ENCODE measurements around the gene ABLIM1. TPM values are rescaled to one million over a fixed set of nuclear protein-coding genes. Genes with fewer than 3 reads are reported as not detected.

The ABLIM1 gene
- total RNA-seq, 2 experiments from 2014 or later = 137 to 149 TPM

DNA sequence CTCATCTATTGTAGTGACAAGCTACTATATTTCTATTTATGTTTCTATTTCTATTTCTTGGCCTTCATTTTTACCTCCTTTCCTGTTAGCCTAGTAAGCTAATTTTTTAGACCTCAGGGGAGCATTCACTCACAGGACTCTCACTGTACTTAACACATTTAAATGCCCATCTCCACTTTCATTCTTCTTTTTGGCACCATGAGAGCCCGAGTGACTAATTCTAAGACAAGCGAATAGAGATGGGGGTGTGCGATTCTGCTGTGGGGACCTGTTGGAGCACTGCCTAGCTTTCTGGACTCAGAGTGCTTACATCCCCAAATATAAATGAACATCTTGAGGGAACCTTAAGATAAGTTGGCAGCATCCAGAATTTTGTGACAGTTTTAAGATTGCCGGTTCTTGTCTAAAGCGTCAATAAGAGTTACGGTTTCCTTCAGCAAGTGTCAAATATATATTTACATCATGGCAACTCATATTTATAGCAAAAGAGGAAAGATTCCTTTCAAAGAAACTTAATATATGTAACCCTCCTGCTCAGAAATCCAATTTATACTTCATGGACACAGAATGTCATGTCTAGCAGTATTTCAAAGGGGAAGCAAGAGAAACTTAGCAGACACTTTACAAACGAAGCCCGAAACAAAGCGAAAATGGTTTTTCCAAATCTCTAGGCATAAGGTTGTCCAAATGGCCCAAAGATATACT, 199.7 kb downstream of the ABLIM1 start:
- ATAC-seq (ENCODE audit: low read depth) (no peak), DNase-seq (no peak)
- H3K9me3 Mint-ChIP-seq = no peaks in the 10 kb centered on the region
- H3K36me3 Mint-ChIP-seq = peaks cover 18% of the 10 kb centered on the region
- H3K4me3 Mint-ChIP-seq = no peak overlapping the region
- H3K4me1 Mint-ChIP-seq = peaks cover 6% of the 10 kb centered on the region
- no peak overlapping the region for H3K27ac Mint-ChIP-seq
- H3K27me3 Mint-ChIP-seq = no peaks in the 10 kb centered on the region
- POLR2A ChIA-PET = interaction anchor here (1.1 kb wide), 1 partner anchor 154 kb away, joined by 4 read pairs; no protein-coding TSS in a partner anchor

DNA sequence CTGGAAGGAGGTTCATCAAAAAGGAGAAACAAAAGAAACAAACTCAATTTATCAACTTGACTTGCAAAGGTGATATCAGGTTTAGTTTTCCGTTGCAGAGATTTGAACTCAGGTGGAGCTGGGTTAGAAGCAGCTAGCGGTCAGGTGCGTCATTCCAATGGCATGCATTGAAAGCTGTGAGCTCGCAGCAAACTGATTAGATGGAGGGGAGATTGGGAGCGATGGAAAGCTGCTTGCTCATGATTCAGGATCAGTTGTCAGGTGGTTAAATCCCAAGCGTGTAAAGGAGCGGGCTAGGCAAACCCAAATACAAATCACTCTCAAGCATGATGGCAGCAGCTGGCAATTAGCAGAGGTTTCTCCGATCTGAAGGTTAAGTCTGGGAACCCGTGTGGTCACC, 204.5 kb downstream of the ABLIM1 start:
- DNase-seq (no peak), ATAC-seq (ENCODE audit: low read depth) (no peak)
- no peaks in the 10 kb centered on the region for H3K9me3 Mint-ChIP-seq
- H3K27me3 Mint-ChIP-seq = no peaks in the 10 kb centered on the region
- H3K4me3 Mint-ChIP-seq = no peak overlapping the region
- peaks cover 25% of the 10 kb centered on the region for H3K36me3 Mint-ChIP-seq
- no peaks in the 10 kb centered on the region for H3K4me1 Mint-ChIP-seq
- no peak overlapping the region for H3K27ac Mint-ChIP-seq
- POLR2A ChIA-PET = no interaction called here

DNA sequence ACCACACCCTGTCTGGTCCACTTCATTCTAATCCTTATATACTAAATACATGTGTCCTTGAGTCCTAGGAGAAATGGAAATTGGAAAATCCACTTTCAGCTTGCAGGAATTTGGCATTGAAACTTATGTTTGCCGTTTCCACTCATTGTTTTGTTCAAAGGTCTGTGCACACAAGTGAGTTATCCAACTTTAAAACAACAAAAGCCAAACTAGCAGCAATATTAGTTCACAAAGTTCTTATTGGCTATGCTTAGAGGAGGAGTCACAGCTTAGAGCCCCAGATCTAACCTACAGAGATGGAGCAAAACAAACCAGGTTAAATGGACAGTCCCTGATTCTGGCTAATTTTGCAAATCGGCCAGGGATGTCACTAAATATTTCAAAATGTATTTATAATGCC, 209.2 kb downstream of the ABLIM1 start:
- Mint-ChIP-seq H3K27me3 (no peaks in the 10 kb centered on the region), H3K4me1 (no peaks in the 10 kb centered on the region), H3K27ac (no peak overlapping the region), H3K4me3 (no peak overlapping the region), H3K36me3 (peaks cover 33% of the 10 kb centered on the region), H3K9me3 (no peaks in the 10 kb centered on the region)
- POLR2A ChIA-PET = no interaction called here
- no peak for DNase-seq
- no peak for ATAC-seq (ENCODE audit: low read depth)

DNA sequence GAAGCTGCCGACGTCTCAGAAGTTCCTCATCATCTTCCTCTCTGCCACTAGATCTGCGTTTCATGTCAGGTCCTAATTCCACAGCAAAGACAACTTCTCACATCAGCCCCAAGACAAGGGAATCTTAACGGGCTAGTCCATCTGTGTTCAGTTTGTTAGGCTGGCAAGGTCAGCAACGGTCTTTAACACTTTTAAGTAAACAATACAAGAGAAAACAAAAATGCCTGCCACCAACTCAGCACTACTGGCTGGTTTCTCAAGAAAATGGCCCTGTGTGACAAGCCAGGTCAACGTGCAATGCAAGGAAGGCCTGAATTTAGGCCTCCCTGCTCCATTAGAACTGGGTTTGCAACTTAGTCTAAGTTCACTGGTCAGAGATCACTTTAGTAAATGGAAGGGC, 212.7 kb downstream of the ABLIM1 start:
- H3K36me3 Mint-ChIP-seq = peaks cover 23% of the 10 kb centered on the region
- POLR2A ChIA-PET = no interaction called here
- no peak overlapping the region for H3K27ac Mint-ChIP-seq
- no peaks in the 10 kb centered on the region for H3K27me3 Mint-ChIP-seq
- H3K9me3 Mint-ChIP-seq = no peaks in the 10 kb centered on the region
- DNase-seq (no peak), ATAC-seq (ENCODE audit: low read depth) (no peak)
- H3K4me3 Mint-ChIP-seq = no peak overlapping the region
- no peaks in the 10 kb centered on the region for H3K4me1 Mint-ChIP-seq

- Mint-ChIP-seq H3K27me3 (no peaks in the 10 kb centered on the region), H3K4me1 (no peaks in the 10 kb centered on the region), H3K4me3 (no peak overlapping the region), H3K9me3 (no peaks in the 10 kb centered on the region), H3K36me3 (peaks cover 25% of the 10 kb centered on the region), H3K27ac (peak overlapping the region; percentile 40)
- ATAC-seq (ENCODE audit: low read depth) = no peak
- POLR2A ChIA-PET = no interaction called here
- no peak for DNase-seq
Measured at GRCh38 chr10:114444819-114445218, 213.3 kb downstream of the ABLIM1 start.

DNA sequence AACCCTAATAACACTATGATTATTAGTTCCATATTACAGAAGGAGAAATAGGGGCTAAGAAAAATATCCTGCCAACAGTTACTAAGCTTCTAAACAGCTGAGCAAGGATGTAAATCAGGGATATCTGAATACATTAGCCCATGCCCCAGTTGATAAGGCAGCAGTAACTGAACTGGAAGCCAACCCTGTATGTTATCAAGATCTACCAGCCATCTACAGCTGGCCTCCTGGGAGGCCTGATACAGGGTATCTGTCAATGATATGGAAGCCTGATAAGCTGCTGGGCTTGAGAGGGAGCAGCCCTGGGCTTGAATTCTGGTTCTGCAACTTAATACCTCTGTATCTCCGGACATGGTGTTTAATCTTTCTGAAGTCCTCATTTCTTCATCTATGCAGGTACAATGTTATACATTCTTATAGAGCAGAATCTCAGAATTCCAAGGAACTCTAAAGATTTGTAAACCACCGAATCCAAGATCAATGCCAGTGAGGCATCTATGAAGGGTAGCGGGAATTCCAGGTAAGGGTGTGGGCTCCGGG, 215.9 kb downstream of the ABLIM1 start:
- H3K4me3 Mint-ChIP-seq = no peak overlapping the region
- peaks cover 32% of the 10 kb centered on the region for H3K36me3 Mint-ChIP-seq
- H3K4me1 Mint-ChIP-seq = no peaks in the 10 kb centered on the region
- H3K9me3 Mint-ChIP-seq = no peaks in the 10 kb centered on the region
- no peaks in the 10 kb centered on the region for H3K27me3 Mint-ChIP-seq
- H3K27ac Mint-ChIP-seq = no peak overlapping the region
- no peak for ATAC-seq (ENCODE audit: low read depth)
- no peak for DNase-seq
- POLR2A ChIA-PET = no interaction called here

DNA sequence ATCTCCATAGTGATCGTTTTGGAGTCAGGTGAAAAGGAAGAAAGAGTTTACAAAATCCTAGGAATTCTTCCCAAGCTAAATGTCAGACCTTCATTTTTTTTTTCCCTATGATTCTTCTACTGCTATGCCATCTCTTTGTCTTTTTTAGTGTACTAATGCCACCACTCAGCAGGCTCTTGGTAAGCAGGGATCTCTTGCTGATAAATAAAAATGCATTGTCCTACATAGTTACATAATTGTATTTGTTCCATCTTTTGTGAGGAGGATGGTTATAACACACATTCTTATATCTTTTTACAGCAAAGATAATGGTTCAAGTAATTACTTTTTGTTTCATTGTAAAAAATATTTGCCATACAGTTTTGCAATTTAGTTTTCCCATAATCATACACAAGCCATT, 217.0 kb downstream of the ABLIM1 start:
- DNase-seq (no peak), ATAC-seq (ENCODE audit: low read depth) (no peak)
- Mint-ChIP-seq H3K27me3 (no peaks in the 10 kb centered on the region), H3K4me3 (no peak overlapping the region), H3K27ac (no peak overlapping the region), H3K36me3 (peaks cover 34% of the 10 kb centered on the region), H3K4me1 (no peaks in the 10 kb centered on the region), H3K9me3 (no peaks in the 10 kb centered on the region)
- POLR2A ChIA-PET = no interaction called here

DNA sequence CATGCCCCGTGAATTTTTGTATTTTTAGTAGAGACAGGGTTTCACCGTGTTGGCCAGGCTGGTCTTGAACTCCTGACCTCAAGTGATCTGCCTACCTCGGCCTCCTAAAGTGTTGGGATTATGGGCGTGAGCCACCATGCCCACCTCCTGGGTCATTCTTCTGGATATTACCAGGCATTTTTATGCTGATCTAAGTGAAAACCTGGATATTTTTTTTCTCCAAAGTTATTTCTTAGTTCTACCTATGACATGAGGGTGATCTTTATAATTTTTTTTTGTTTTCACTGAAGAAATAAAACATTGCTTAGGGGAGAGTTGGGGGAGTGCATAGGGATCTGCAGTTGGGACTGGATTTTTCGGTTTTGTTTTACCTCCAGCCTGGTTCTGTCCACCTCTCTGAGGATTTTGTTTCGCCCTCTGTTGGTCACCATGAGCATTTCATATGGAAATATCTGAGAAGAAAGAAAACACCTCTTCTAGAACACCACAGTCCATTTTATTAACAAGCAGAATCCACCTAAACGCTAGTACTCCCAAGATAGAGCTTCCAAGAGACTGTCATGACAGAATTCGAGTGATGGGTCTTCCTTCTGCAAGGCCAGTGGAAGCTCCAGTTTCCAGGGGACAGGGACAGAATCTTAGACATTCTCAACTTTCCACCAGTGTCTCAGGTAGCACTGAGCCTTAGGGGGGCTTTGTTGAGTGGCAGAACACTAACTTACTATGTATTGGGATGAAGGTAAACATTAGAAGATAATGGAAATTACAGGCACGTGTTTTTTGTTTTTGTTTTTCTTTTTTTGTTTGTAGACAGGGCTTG, 220.4 kb downstream of the ABLIM1 start:
- no peak overlapping the region for H3K27ac Mint-ChIP-seq
- POLR2A ChIA-PET = no interaction called here
- H3K4me3 Mint-ChIP-seq = no peak overlapping the region
- H3K9me3 Mint-ChIP-seq = no peaks in the 10 kb centered on the region
- no peaks in the 10 kb centered on the region for H3K27me3 Mint-ChIP-seq
- ATAC-seq (ENCODE audit: low read depth) (no peak), DNase-seq (no peak)
- H3K36me3 Mint-ChIP-seq = peaks cover 42% of the 10 kb centered on the region
- peaks cover 2% of the 10 kb centered on the region for H3K4me1 Mint-ChIP-seq

GRCh38 chr10:114436941-114437340, 221.1 kb downstream of the ABLIM1 start:
- Mint-ChIP-seq H3K4me3 (no peak overlapping the region), H3K36me3 (peaks cover 46% of the 10 kb centered on the region), H3K4me1 (peaks cover 3% of the 10 kb centered on the region), H3K9me3 (no peaks in the 10 kb centered on the region), H3K27me3 (no peaks in the 10 kb centered on the region), H3K27ac (no peak overlapping the region)
- POLR2A ChIA-PET = no interaction called here
- ATAC-seq (ENCODE audit: low read depth) = no peak
- no peak for DNase-seq

- ATAC-seq (ENCODE audit: low read depth) (no peak), DNase-seq (no peak)
- Mint-ChIP-seq H3K4me1 (peaks cover 3% of the 10 kb centered on the region), H3K9me3 (no peaks in the 10 kb centered on the region), H3K4me3 (no peak overlapping the region), H3K36me3 (peaks cover 32% of the 10 kb centered on the region), H3K27me3 (no peaks in the 10 kb centered on the region), H3K27ac (no peak overlapping the region)
- POLR2A ChIA-PET = no interaction called here
Measured at GRCh38 chr10:114432566-114433093, 225.4 kb downstream of the ABLIM1 start.

GRCh38 chr10:114431414-114432135, 226.5 kb downstream of the ABLIM1 start:
- H3K9me3 Mint-ChIP-seq = no peaks in the 10 kb centered on the region
- POLR2A ChIA-PET = no interaction called here

GRCh38 chr10:114430688-114431413, 227.2 kb downstream of the ABLIM1 start:
- H3K27ac Mint-ChIP-seq = no peak overlapping the region
- POLR2A ChIA-PET = no interaction called here

More at GRCh38 chr10:114431414-114432135, 226.5 kb downstream of the ABLIM1 start:
- ATAC-seq (ENCODE audit: low read depth) (no peak), DNase-seq (no peak)
- Mint-ChIP-seq H3K4me3 (no peak overlapping the region), H3K27ac (no peak overlapping the region), H3K36me3 (peaks cover 32% of the 10 kb centered on the region), H3K27me3 (no peaks in the 10 kb centered on the region), H3K4me1 (peaks cover 3% of the 10 kb centered on the region)

More at GRCh38 chr10:114430688-114431413, 227.2 kb downstream of the ABLIM1 start:
- no peaks in the 10 kb centered on the region for H3K27me3 Mint-ChIP-seq
- no peak overlapping the region for H3K4me3 Mint-ChIP-seq
- peaks cover 27% of the 10 kb centered on the region for H3K36me3 Mint-ChIP-seq
- ATAC-seq (ENCODE audit: low read depth) (no peak), DNase-seq (no peak)
- peaks cover 3% of the 10 kb centered on the region for H3K4me1 Mint-ChIP-seq
- H3K9me3 Mint-ChIP-seq = no peaks in the 10 kb centered on the region

All from activated naive CD8-positive, alpha-beta T cell treated with anti-CD3 and anti-CD28 coated beads, Interleukin-2, amount 10 ng/mL, durations not matched to agents 7 days and 5 days (primary cell).